Measurements from ENCODE around the gene NEDD9.

Gene NEDD9

GRCh38 chr6:11136809-11137208 lies 95.7 kb downstream of the NEDD9 start:
- Histone ChIP-seq H3K4me3 (no peak overlapping the region), H3K27ac (no peak overlapping the region)
